ENCODE measurements around the gene LRRC45.

The LRRC45 gene

DNA sequence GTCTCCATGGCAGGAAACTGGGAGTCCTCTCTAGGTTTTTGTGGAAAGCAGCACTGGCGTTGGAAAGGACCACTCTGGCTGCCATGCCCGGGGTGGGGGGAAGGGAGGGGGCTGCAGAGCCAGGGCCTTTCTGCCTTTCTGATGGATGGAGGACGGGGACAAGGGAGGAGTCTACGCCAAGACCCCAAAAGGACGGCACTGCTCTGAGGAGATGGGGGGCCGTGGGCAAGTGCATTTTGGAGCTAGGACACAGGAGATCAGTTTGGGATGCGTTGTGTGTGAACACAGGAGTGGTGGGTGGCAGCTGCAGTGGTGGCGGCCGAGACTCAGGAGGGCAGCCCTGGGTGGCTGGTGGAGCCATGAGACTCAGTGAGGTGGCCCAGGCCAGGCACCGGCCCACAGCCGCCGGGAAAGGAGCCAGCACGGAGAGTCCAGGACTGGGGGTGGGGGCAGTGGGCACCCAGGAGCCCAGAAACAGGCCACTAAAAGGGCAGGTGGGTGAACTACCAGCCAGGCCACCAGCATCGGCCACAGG lies 2.5 kb upstream of the LRRC45 start:
- no peak for DNase-seq

GRCh38 chr17:82021107-82021899 lies 1.8 kb upstream of the LRRC45 start:
- no peak for DNase-seq

DNA sequence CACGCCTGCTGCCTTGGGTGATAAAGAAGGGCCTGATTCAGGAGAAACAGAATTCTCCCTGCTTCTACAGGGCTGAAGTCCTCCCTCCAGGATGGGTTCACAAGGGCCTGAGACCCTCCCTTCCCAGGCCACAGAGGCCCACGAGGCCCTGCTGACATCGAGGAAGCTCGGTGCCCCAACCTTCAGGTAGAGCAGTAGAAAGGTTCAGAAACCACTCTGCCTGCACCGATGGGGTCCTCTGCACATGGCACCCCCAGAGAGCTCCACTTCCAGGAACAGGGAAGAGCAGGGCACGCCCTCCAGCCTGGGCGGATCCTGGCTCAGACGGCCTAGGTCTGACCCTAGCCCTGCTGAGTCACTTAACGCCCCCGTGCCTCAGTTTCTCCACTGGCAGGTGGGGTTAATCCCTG lies 1.2 kb upstream of the LRRC45 start:
- no peak for DNase-seq

GRCh38 chr17:82022310-82022980 lies 660 bp upstream of the LRRC45 start, which contains the start of gene CENPX:
Gene CENPX, minus strand, starts transcription at chr17:82022878. Its CDS starts 17 bp downstream, at chr17:82022861.
- DNase-seq = no peak

- DNase-seq = no peak
Observed at GRCh38 chr17:82023447-82024241, 539 bp downstream of the LRRC45 start.

- no peak for DNase-seq
Observed at GRCh38 chr17:82024859-82025258, 1.8 kb downstream of the LRRC45 start.

DNA sequence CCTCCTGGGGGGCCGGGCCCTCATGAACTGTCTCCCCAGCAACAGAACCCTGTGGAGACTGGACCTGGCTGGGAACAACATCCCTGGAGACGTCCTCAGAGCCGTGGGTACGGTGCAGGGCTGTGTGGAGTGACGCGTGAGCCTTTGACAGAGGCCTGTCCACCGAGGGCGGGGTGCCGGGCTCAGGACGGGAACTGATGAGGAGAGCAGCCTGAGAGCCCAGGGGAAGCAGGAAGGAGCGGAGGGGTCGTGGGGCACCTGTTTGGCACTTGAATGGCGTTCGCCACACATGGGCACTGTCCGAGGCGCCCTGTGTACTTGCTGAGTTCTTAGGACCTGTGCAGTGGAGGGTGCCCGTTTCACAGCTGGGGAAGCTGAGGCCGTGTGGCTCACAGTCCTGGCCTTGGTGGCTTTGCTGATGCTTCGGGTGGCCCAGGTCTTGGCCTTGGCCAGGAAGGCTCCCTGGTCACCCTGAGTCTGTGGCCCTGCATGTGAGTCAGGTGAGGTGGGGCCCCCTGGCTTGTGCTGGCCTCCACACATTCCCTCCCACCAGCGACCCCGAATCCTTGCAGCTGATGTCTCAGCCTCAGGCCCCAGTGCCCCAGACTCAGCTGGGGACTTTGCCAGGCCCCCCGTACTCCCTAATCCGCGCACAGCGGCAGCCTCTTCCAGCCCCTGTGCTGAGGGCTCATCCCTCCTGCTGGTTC lies 2.4 kb downstream of the LRRC45 start:
- no peak for DNase-seq

DNA sequence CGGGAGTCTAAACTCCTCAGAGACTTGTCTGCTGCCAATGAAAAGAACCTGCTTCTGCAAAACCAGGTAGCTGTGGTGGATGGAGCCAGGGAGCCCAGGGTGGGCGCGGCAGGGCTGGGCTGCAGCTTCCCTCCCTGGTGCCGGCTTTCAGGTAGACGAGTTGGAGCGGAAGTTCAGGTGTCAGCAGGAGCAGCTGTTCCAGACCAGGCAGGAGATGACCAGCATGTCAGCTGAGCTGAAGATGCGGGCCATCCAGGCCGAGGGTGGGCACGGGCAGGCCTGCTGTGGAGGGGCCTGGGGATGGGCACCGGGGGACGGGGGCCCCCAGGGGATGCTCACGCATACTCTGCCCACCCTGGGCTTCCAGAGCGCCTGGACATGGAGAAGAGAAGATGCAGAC lies 5.1 kb downstream of the LRRC45 start:
- DNase-seq = no peak

DNA sequence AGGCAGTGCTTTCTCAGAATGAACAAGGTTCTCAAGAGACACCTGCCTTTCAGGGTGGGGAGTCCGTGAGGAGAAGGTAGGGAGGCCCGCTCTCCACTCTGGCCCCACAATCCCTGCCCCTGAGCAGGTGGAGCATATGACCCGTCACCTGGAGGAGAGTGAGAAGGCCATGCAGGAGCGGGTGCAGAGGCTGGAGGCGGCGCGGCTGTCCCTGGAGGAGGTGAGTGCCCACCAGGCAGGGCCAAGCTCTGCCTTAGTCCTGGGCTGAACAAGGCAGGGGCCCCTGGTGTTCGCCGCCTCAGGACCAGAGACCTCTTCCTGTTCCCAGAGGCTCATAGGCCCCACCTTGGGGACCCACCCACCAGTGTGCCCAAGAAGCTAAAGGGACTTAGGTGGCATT lies 5.9 kb downstream of the LRRC45 start:
- no peak for DNase-seq

- DNase-seq = no peak
Observed at GRCh38 chr17:82029391-82029790, 6.3 kb downstream of the LRRC45 start.

DNA sequence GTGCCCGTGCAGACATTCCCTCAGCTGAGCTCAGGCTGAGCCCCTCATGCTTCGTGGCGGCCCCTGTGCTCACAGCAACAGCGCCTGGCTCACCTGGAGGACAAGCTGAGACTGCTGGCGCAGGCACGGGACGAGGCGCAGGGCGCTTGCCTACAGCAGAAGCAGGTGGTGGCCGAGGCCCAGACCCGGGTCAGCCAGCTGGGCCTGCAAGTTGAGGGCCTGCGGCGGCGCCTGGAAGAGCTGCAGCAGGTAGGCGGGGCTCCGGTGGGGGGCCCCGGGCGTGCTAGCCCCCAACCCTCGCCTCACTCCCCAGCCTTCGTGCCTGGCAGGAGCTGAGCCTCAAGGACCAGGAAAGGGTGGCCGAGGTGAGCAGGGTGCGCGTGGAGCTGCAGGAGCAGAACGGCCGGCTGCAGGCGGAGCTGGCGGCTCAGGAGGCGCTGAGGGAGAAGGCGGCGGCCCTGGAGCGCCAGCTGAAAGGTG lies 6.9 kb downstream of the LRRC45 start:
- DNase-seq = no peak

DNA sequence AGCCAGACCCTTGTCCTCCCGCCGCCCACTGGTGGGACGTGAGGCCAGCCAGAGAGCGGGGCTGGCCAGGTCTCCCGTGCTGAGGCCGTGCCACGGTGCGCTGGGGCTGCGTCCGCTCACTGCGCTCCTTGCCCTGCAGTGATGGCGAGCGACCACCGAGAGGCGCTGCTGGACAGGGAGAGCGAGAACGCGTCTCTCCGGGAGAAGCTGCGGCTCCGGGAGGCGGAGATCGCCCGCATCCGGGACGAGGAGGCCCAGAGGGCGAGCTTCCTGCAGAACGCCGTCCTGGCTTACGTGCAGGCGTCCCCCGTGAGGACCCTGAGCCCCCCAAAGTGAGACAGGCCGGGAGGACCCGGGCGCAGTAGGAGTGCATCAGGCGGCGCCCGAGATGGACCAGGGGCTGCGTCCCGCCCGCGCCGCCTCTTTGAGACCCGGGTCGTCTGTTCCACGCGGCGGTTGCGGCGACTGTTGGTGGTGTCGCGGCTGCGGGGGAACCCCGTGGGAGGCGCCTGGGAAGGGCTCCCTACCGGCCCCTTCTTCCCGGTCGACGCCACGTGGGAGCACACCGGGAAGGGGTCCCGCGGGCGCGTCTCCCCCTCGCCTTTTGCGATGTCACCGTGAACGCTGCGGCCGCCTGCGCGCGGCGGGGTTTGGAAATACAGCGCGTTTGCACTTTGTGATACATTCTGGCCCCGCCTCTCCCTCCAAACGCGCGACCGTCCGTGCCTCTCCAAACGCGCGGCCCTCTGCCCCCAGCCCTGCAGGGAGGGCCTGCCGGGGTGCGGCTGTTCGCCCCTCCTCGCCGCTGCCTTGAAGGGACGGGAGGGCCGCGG lies 7.6 kb downstream of the LRRC45 start:
- no peak for DNase-seq

DNA sequence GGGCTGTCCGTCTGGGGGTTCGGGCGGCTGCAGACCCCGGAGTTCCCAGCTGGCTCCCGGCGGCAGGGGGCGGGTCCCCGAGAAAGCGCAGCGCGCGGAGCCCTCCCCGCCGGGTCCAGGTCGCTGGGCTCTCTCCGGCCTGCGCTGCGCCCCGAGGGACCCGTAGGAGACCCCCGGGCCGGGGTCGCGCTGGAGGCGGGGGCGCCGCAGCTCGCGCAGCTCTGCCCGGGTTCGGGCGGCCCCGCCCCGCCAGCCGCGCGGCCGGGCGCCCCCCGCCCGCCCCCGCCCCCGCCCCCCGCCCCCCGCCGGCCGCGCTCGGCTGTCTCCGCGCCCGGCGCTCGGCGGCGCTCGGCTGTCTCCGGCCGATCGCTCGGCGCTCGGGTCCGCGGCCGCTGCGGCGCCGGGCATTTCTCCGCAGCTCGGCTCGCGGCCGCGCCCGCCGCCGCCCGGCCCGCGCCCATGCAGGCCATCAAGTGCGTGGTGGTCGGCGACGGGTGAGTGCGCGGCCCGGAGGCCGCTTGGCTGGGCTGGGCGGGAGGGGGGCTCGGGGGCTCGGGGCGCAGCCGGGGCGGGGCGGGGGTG lies 8.3 kb downstream of the LRRC45 start, which contains the start of gene RAC3:
RAC3 (plus strand) TSS at position 376 of the 582 bp plus-strand sequence; CDS start at position 460, 84 bp downstream.
- DNase-seq = no peak

GRCh38 chr17:82031885-82032627 lies 9.0 kb downstream of the LRRC45 start:
- no peak for DNase-seq

GRCh38 chr17:82033359-82034085 lies 10.4 kb downstream of the LRRC45 start:
- DNase-seq = no peak

DNA sequence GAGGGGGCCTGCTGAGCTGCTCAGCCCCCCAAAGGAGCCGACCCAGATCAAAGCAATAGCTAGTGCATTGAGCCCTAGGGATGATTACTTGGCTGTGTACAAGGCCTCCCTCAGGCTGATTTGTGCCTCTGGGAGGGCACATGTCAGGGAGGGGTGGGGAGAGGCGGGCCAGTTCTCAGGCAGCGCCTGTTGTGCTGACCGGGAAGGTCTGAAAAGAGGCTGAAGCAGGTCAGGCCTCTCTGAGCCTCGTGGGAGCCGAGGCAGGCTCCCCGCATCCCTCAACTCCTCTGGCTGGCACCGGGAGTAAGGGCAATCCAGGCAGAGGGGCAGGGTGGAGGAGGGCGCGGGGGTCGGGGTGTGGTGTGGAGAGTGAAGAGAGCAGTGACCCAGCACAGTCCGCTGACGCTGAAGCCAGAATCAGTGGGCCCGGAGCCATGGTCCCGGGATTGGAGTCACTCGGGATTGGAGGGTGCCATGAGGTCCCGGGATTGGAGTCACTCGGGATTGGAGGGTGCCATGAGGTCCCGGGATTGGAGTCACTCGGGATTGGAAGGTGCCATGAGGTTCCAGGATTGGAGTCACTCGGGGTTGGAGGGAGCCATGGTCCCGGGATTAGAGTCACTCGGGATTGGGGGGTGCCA lies 11.4 kb downstream of the LRRC45 start:
- DNase-seq = no peak

DNA sequence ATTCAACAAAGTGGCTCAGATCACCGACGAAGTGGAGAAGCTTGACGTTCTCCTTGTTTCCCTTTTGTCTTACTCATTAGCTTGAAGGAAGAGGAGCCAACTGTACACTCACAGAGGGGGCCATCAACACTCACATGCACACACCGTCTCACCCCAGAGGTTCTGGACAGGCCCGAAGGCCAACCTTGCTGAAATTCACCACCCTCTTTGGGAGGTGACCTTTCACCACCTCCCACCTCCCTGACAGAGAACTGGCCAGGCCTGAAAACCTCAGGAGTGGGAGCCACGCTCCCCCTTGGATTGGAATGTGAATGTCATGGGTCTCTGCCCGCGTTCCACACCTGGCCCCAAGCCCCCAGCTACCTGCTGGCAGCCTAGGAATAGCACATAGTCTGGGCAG lies 12.4 kb downstream of the LRRC45 start:
- no peak for DNase-seq

DNA sequence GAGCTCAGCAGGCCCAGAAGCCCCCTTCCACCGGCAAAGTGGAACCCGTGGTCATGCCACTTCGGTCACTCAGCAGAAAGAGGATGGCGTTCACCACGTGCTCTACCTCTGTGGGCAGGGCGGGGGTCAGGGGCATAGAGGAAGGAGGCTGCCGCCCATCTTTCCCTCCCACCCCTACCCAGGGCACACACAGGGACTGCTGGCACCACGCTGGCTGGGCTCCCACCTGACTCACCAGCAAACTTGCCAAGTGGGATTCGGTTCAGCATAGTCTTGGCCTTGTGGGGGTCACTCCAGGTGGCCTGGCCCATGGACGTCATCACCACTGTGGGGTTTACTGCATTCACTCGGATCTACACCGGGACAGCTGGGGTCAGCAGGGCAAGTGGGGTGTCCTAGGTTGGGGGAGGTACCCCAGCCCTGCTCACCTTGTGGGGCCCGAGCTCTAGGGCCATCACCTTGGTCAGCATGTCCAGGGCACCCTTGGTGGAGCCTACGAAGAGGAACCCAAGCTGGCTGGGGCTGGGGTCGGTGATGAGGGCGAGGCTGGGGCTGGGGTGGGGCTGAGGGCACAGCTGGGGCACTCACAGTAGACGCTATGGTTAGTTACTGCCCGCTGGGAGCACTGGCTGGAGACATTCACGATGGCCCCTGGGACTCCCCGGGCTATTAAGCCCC lies 13.0 kb downstream of the LRRC45 start:
- DNase-seq = no peak
